Measurements from ENCODE around the gene MAN2C1.
"Not testable (repeated sequence)": the region's sequence is repeated elsewhere in the genome, so short reads cannot be mapped to it uniquely, and the experiment has no call there.

Gene MAN2C1

DNA sequence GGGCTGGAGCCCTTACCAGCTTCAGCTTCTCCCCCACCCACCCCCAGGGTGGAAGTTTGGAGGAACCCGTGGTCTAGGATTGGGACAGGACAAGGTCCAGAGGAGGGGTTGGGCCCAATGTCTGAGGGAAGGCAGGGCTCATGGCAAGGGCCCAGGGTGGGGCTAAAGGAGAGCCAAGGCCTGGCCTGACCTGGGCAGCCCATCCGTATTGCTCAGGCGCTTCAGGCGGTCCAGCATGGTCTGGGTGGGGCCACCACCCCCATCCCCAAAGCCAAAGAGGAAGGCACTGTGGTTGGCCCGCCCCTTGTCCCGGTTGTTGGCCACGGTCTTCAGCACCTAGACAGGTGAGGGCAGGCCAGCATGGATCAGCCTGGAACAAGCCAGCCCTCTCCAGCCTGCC is 7.6 kb downstream of the MAN2C1 start:
- no peak for DNase-seq

DNA sequence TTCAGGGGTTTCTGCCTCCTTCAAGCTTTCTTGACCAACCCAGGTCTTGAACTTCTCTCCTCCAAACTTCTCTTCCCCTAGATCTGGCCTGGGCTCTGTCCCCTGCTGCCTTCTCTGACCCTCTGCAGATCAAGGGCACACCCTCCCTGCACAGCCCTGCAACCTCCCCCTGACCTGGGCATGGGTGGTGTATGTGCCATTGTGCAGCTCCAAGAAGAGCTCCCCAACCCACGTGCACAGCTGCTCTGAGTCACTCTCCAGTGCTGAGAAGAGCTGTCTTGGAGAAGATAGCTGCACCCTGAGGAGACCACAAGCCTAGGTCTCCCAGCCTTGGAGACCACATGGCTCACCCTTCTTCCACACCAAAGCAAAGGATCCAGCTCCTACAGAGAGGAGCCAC is 8.0 kb downstream of the MAN2C1 start:
- DNase-seq: no peak

DNA sequence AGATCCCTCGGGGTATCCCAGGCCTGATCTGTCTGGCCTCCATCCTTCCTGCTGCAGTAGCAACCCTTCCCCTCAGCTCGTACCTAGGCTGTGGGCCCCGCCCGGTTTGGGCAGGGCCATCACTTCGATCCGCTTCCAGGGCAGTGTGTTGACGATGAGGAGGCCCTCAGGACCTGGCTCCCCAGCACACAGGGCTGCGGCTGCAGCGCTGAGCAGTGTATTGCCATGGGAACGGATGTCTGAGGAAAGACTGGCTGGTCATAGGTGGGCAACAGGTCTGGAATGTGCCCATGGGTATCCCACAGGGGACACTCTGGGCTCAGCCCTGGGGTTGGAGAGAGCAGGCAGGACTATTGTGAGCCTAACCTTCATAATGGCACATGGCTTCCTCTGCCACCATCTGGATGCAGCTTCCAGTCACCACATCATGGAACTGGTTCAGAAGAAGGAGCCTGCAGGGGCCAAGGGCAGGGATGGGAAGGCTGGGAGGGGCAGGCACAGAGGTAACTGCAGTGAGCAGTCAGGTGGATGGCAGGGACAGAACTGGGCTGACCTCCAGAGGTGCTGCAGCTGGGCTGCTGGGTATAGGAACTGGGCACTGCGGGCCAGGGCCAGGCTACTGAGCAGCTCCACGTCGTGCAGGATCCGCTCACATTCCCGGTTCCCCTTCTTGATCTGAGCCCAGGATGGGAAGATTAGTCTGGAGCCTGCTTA is 8.7 kb downstream of the MAN2C1 start:
- DNase-seq: no peak

DNA sequence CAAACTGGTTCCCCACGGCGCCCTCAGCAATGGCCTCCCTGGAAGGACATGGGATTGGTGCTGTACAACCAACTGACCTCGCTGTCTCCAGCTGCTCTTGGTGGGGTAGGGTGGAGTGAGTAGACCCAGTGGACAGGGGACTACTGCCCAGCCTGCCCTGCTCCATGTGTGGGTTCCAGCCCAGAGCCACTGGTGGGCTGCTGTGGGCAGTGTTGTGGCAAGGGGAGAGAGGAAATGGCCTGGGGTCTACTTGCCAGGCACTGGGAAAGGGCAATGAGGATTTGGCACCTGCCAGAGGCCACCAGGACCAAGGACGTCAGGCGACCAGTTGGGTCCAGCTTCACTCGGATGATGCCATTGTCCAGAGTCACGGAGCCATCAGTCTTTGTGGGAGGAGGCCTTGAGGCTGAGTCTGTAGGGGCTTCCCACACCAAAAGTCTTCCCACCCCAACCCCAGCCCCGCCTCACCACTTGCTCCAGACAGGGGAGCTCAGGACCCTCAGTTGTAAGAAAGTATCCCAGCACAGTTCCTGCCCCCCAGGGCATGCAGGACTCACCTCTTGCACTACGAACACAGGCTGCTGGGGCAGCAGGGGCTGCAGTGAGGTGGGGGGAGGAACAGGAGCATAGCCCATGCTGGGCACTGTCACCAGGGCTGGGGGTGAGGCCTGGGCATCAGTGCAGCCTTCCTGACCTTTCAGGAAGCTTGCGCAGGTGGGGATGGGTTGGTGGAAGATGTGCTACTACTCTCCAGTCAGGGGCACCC is 9.5 kb downstream of the MAN2C1 start:
- DNase-seq: no peak

DNA sequence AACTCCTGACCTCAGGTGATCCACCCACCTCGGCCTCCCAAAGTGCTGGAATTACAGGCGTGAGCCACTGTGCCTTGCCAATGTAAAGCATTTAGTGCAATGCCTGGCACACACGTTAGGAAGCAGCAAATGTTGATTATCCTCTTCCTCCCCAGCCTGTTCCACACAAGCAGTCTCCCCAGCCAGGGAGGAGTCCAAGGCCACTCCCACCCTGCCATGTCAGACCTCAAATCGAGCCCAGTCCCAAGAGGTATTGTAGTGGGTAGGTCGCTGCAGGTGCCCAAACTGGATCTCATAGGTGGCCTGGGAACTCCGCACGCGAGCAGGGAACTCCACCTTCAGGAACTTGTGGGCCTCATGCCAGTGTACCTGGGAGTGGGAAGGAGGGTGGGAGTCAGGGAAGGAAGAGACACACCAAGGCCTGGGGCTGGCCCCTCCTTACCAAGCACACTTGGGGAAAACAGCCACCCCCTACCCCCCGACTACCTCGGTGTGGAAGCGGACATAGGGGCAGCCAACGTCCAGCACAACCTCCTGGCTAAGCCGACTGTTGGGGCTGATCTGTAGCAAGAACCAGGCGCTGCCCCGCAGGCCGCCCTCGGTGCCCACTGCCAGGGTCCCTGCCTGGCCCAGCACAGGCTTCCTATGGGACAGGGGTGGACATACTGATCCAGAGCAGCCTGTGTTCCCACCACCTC is 10.3 kb downstream of the MAN2C1 start:
- DNase-seq: no peak

DNA sequence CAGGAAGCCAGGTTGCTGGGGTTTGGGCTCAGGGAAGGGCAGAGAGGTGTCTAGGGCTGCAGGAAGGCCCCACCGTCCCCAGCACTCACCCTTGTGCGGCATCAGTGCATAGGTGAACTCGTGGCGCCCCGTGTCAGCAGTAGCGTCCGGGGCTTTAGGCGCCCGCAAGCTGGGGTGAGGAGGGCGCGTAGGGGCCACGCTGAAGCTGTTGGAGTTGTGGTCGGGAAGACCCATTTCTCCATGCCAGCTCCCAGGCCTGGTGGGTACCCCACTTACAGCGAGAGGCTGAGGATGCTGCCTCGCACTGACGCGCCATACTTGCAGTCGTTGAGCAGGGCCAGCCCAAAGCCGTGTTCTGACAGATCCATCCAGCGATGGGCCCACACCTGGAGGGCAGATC is 11.9 kb downstream of the MAN2C1 start:
- DNase-seq: no peak

DNA sequence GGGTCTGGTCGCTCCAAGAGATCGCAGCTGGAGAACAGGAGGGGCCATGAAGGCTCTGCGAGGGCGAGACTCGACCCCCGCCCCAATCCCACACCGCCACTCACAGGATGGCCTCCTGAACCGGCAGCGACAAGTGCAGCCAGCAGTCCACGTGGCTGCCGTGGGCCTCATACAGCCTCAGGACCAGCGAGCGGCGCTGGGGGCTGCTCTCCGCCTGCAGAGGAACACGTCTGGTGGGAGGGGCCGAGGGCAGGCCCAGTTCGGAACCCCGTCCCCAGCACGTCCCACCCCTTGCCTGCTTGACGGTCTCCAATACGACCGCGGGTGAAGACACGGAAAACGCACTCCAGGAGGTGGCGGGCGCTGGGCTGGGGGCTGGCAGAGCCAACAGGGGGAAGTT is 12.4 kb downstream of the MAN2C1 start:
- DNase-seq: no peak

DNA sequence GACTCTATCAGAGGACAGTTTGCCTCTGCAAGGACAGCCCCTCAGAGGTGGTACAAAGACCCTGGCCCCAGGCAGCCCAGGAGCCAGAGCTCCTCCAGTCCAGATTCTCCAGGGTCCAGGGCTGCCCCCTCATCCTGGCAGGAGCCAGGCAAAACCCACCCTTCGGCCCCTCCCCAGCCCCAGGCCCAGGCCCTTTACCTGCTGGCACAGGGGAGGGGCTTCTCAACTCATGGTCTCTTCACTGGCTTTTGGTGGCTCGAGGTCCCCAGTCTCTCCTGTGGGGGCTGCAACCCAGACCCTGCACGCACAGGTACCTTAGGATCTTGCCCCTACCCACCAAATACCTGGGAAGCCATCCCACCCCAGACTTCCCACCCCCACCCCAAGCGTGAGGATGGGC is 13.0 kb downstream of the MAN2C1 start:
- DNase-seq: no peak

DNA sequence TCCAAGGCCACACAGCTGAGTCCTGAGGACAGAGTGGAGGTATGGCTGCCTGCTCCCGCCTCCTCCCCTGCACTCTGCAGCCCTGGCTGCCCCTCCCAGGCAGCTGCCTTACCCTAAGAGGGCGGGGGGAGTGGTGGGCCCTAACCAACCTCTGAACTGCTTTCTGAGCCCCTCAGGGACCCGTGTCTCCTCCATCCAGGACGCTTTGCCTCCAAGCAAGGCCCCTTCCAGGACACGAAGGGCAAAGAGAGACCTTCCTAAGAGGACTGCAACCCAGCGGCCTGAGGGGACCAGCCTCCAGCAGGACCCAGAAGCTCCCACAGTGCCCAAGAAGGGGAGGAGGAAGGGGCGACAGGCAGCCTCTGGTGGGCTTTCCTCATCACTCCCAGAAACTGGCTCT is 14.0 kb downstream of the MAN2C1 start:
- DNase-seq: no peak

DNA sequence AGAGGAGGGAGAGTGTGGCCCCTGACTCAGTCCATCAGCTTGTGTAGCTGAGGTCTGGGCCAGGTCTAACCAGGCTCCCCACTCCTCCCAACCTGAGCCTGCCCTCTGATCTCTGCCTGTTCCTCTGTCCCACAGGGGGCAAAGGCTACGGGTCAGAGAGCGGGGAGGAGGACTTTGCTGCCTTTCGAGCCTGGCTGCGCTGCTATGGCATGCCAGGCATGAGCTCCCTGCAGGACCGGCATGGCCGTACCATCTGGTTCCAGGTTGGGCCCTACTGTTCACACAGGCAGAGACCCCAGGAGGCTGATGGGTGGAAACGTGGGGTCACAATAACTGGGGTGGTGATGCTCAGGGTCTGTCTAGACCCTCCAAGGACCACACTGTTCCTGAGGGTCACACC is 14.8 kb downstream of the MAN2C1 start:
- DNase-seq: no peak

DNA sequence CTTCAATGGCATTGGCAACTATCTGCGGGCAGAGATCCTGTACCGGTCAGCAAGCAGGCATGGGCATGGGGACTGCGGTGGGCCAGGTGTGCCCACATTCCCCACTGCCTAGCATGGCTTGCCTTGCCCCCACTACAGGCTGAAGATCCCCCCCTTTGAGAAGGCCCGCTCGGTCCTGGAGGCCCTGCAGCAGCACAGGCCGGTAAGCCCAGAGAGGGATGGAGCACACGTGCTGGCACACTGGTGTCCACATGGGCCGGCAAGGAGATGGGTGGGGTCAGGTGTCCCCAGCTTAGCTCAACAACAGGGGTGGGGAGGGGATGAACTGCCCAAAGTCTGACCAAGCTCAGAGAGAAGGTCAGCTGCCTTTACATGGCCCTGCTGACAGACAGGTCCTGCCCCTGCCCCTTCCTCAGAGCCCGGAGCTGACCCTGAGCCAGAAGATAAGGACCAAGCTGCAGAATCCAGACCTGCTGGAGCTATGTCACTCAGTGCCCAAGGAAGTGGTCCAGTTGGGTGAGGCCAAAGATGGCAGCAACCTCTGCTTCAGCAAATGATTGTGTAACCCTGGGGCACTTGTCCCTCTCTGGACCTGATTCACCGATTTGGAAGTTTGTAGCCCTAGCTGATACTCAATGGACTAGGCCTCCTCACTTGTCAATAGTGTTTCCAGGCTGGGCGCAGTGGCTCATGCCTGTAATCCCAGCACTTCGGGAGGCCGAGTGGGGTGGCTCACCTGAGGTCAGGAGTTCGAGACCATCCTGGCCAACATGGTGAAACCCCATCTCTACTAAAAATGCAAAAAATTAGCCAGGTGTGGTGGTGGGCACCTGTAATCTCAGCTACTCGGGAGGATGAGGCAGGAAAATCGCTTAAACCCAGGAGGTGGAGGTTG is 16.0 kb downstream of the MAN2C1 start:
- DNase-seq: no peak

DNA sequence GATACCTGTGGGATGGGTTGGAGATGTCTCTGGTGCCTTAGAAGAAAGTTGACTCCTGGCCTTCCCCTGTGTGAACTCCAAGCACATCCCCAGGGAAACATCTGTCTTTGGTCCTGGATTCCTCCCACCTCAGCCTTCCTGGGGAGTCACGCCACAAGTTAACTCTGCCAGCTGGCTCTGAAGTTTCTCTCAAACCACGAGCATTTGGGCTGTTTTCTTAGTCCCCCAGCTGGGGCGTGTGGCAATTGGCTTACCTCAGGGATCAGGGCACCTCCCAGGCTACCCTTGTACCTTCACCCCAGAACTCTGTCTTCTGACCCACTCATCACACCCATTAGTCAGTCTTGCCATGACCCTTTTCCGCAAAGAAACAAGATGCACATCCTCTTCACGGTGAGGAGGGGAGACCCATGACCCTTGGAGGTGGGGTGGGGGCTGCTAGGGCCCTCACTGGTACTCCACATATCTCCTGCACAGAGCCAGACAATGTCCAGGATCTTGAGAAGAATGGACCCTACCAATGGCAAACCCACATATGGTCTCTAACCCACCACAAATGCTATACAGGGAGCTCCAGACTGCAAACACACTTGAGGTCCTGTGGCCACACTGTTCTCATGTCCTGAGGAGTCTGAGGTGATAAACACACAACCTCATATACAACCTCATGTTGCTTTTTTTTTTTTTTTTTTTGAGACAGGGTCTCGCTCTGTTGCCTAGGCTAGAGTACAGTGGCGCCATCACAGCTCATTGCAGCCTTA is 17.6 kb downstream of the MAN2C1 start:
- no peak for DNase-seq

DNA sequence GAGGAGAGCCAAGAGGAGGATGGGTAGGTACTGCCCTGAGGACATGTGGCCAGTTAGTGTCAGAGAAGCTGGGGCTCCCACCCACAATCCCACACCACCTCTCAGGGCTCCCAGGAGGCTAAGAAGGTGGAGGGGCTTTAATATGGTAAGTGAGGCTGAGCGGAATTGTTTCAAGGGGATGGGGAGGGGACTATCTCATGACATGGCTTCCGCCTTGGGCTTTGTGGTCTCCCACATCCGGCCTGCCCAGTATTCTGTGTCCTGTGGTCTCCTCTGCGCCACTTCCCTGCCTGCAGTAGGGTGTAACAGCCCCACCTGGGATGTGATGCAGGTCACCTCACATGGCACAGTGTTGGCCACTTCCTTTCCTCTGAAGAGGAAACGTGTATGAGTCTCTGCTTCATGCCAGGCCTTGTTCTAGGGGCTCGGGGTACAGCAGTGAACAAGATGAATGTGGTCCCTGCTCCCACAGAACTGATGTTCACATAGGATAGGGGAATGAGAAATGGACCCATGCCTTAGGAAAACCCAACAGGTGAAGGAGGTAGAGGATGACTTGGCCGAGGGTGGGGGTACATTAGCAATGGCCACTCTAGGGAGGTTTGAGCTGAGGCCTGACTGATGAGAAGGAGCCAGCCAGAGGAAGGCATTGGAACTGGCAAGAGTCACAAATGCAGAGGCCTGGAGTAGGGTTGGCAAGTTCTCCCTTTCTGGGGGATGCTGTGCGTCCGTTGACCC is 18.4 kb downstream of the MAN2C1 start:
- peak; percentile 71 to 75 for DNase-seq

DNA sequence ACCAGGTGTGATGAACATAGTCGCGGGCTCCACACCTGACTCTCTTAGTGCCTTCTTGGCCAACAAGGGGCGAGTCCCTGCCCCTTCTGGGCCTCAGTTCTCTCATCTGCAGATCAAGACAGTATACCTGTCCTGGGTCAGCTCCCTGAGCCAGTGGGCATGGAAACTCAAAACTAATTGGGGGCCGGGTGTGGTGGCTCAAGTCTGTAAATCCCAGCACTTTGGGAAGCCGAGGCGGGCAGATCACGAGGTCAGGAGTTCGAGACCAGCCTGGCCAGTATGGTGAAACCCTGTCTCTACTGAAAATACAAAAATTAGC is 19.1 kb downstream of the MAN2C1 start:
- not testable (repeated sequence) for DNase-seq

DNA sequence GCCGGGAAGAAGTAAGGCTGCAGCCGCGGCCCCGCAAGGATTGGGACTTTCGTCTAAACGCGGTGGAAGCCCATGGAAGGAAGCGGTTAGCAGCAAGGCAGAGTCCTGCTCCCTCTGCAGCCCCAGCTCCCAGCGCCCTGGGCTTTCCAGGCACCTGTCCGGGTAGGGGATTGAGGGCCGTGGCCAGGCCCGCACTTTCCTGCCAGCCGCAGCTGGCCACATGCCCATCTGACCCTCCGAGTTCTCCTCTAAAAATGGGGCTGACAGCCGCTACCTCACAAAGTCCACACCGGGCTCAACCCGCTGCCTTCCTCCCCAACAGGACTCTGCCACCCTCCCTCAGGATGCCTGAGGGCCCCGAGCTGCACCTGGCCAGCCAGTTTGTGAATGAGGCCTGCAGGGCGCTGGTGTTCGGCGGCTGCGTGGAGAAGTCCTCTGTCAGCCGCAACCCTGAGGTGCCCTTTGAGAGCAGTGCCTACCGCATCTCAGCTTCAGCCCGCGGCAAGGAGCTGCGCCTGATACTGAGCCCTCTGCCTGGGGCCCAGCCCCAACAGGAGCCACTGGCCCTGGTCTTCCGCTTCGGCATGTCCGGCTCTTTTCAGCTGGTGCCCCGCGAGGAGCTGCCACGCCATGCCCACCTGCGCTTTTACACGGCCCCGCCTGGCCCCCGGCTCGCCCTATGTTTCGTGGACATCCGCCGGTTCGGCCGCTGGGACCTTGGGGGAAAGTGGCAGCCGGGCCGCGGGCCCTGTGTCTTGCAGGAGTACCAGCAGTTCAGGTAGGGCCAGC is 19.7 kb downstream of the MAN2C1 start:
- DNase-seq: no peak

DNA sequence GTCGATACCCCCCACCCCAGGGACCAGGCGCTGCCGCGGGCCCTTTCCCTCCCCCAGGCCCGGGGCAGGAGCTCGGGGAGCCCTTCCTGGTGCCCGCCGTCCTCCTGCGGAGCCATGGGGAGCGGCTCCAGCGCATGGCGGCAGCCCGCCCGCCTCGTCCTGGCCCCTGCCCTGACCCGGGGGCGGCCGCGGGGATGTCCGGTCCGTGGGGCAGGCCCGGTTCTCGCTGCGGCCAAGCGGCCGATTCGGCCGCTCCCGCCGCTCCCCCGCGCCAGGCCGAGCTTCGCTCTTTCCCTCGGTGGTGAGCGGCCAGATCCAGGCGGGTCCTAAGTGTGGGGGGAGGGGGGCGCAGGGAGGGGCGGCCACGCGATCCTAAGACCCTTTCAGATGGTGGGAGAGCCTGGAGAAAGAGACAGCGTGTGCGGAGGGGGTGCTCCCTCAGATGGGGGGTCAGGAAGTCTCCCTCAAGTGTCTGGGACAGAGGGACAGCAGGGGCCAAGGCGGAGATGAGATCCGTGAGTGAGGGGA is 20.3 kb downstream of the MAN2C1 start:
- no peak for DNase-seq

DNA sequence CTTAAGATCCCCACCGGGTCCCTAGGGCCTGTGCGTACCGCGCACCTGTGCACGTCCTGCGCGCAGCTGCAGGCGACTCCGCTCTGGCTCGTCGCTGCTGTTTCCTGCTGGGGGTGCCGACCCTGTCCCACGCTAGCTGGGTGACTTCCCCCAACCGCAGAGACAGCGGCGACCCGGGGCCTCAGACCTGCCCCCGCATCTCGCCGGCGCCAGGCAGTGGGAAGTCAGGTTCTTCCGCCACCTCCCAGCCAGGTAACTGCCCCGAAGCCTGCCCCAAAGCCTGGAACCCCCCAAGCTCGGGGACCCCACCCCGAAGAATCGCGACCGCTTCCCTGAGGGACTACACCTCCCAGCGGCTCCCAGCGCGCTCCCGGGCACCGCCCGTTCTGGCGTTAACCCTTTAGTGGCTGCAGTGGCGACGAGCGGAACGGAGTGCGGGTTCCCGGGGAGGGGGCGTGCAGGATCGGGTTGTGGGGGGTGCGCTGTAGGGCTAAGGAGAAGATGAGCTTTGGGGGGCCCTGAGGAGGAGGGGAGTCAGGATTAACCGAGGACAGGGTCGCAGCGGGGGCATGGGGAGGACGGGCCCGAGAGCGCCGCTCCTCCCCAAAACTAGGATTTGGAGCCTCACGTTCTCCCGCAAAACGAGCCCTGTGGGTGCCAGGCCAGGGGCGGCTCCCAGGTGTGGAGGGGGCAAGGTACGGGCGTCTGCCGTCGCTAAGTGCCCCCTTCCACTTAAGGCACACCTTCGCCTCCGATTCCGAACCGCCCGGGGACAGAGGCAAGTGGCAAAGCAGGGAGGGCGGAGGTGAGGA is 21.0 kb downstream of the MAN2C1 start:
- peak; percentile 45 to 59 for DNase-seq

DNA sequence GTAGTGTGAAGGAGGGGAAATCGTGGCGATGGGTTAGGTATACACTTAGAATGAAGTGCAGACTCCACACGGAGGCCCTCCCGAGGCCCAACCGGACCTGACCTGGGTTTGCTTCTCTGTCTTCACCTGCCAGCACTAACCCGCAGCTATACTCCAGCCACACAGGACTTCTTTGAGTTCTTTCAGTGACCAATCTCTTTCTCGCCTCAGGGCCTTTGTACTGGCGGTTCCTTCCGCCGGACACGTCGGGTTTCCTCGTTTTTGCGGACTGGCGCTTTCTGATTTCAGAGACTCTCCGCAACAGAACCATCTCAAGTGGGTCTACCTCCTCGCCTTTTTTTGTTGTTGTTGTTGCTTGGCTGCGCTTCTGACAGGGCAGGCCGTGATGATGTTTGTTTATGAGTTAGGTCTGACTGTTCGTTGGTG is 21.6 kb downstream of the MAN2C1 start, which contains the start of gene NEIL1:
Gene NEIL1 (plus strand): TSS at position 244 of the 426 bp plus-strand sequence. CDS start 1,867 bp downstream, outside the sequence.
- DNase-seq: no peak

DNA sequence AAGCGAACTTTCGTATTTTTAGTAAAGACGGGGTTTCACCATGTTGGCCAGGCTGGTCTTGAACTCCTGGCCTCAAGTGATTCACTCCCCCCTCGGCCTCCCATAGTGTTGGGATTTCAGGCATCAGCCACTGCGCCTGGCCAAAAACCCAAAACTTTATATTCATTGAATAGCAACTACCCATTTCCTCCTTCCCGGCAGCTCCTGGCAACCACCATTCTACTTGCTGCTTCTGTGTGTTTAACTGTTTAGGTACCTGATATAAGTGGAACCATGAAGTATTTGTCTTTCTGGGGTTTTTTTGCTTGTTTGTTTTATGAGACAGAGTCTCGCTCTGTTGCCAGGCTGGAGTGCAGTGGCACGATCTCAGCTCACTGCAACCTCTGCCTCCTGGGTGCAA is 24.5 kb downstream of the MAN2C1 start:
- not testable (repeated sequence) for DNase-seq
